Kidney (tissue), 14 donors: ENCODE data around the gene PRR22. TPM values are rescaled to one million over a fixed set of nuclear protein-coding genes. Genes with fewer than 3 reads are reported as not detected.

Experiments
- DNase-seq, 5 donors: peaks; one replicate each; pipeline ENCODE4 v3.0.0-alpha.2; 2013 to 2020
- FAIRE-seq: peaks from 2 replicates; lab custom pipeline; 2012; peaks lifted over from hg19 to GRCh38; lab: Jason Lieb, UNC
- H3K27ac ChIP-seq, 2 donors: one replicate each; pipeline ENCODE4 v1.7.0; 2013; ENCODE audit warnings: low read depth in 2 of 2, low read length in 2 of 2, inconsistent platforms in 1 of 2
- H3K27me3 ChIP-seq: one replicate; pipeline ENCODE4 v1.7.1; 2013; ENCODE audit warnings: low read length, inconsistent platforms; ENCODE audit not compliant: control insufficient read depth, insufficient read depth
- H3K36me3 ChIP-seq, 3 donors: one replicate each; pipeline versions ENCODE4 v1.7.0 to v1.7.1; 2013; ENCODE audit warnings: low read length in 3 of 3, control low read depth in 1 of 3, inconsistent platforms in 1 of 3; ENCODE audit not compliant: insufficient read depth in 3 of 3, control insufficient read depth in 2 of 3
- H3K4me1 ChIP-seq, 3 donors: one replicate each; pipeline versions ENCODE4 v1.7.0 to v1.7.1; 2013; ENCODE audit warnings: low read length in 3 of 3, inconsistent platforms in 1 of 3, low read depth in 1 of 3; ENCODE audit not compliant: control insufficient read depth in 2 of 3, insufficient read depth in 2 of 3
- H3K4me3 ChIP-seq, 3 donors: one replicate each; pipeline versions ENCODE4 v1.7.0 to v1.8.1; 2013; ENCODE audit warnings: low read length in 3 of 3, control low read depth in 1 of 3, inconsistent platforms in 1 of 3
- H3K9ac ChIP-seq, 3 donors: one replicate each; pipeline versions ENCODE4 v1.7.0 to v1.7.1; 2013; ENCODE audit warnings: low read length in 3 of 3, control low read depth in 1 of 3, inconsistent platforms in 1 of 3
- H3K9me3 ChIP-seq, 3 donors: one replicate each; pipeline versions ENCODE4 v1.7.0 to v1.7.1; 2013; ENCODE audit warnings: low read length in 3 of 3, control low read depth in 1 of 3, inconsistent platforms in 1 of 3; ENCODE audit not compliant: control insufficient read depth in 2 of 3, insufficient read depth in 1 of 3
- intact Hi-C: fragments of 100-400 bp; cut with DNase I; formaldehyde crosslinking; loops from one replicate; pipeline ENCODE4 v1.11.1; 2022
- polyA plus RNA-seq: library from polyadenylated mRNA; stranded (reverse); fragments of 350-450 nt; fragmentation: Illumina TruSeq; extraction: RNeasy Lipid Tissue Mini Kit (QIAGEN cat#74804); gene quantifications from one replicate; pipeline ENCODE4 v1.2.3, GENCODE V29; 2014; ENCODE audit warnings: low read depth, low replicate concordance; ENCODE audit not compliant: insufficient read depth
- total RNA-seq: library from RNA; stranded (reverse); fragmentation: NEBNext Ultra II Directional; extraction: Animal tissue kit (Norgen Biotek cat#: 25700); gene quantifications from one replicate; pipeline ENCODE4 v1.2.1, GENCODE V29; 2021
- TF ChIP-seq, protein P1 (sequence below): IDR thresholded peaks from 3 replicates; pipeline ENCODE4 v1.5.1; 2012; ENCODE audit warnings: mild to moderate bottlenecking, moderate library complexity, borderline replicate concordance; ENCODE audit not compliant: insufficient read depth; ENCODE audit errors: extremely low read depth
- donor health status: control.
- donor health status: control.
- donor health status: control.
- donor health status: control.
- donor health status: control.
- donor health status: DM: yes; HTN: yes; CAD: no.
- donor health status: Normal renal cell carcinoma (clear cell type).

The PRR22 gene
- total and polyA plus RNA-seq, 2 donors from 2014 or later, result 4.1 to 4.2 TPM

DNA sequence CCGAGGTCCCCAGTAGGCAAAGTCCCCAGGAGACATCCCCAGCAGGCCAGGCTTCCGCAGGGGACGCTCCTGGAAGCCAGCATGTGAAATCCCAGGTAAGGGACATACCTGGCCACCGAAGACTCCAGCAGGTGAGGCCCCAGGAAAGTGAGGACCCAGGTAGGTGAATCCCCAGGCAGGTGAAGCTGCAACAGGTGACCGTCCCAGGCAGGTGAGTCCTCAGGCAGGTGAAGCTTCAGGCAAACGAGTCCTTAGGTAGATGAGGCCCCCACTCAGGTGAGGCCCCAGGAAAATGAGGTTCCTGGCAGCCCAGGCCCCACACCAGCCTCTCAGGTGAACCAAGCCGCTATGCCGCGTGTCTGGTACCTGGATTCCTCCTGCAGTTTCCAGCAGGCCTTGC lies 46.6 kb upstream of the PRR22 start:
- peak overlapping the region in 1 of 3 donors; percentile 25 for H3K4me3 ChIP-seq
- H3K9ac ChIP-seq, result no peak overlapping the region
- H3K4me1 ChIP-seq, result peaks cover 0 to 18% (median 3%) of the 10 kb centered on the region in 3 donors
- H3K9me3 ChIP-seq, result no peaks in the 10 kb centered on the region
- peaks cover 0 to 3% (median 0%) of the 10 kb centered on the region in 3 donors for H3K36me3 ChIP-seq
- DNase-seq (peak in 1 of 5 donors; percentile 57), FAIRE-seq (no peak)
- H3K27ac ChIP-seq, result no peak overlapping the region
- no peaks in the 10 kb centered on the region for H3K27me3 ChIP-seq
- intact Hi-C loops, result no loop called here
- TF ChIP-seq, protein P1, sequence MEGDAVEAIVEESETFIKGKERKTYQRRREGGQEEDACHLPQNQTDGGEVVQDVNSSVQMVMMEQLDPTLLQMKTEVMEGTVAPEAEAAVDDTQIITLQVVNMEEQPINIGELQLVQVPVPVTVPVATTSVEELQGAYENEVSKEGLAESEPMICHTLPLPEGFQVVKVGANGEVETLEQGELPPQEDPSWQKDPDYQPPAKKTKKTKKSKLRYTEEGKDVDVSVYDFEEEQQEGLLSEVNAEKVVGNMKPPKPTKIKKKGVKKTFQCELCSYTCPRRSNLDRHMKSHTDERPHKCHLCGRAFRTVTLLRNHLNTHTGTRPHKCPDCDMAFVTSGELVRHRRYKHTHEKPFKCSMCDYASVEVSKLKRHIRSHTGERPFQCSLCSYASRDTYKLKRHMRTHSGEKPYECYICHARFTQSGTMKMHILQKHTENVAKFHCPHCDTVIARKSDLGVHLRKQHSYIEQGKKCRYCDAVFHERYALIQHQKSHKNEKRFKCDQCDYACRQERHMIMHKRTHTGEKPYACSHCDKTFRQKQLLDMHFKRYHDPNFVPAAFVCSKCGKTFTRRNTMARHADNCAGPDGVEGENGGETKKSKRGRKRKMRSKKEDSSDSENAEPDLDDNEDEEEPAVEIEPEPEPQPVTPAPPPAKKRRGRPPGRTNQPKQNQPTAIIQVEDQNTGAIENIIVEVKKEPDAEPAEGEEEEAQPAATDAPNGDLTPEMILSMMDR, result no peak

DNA sequence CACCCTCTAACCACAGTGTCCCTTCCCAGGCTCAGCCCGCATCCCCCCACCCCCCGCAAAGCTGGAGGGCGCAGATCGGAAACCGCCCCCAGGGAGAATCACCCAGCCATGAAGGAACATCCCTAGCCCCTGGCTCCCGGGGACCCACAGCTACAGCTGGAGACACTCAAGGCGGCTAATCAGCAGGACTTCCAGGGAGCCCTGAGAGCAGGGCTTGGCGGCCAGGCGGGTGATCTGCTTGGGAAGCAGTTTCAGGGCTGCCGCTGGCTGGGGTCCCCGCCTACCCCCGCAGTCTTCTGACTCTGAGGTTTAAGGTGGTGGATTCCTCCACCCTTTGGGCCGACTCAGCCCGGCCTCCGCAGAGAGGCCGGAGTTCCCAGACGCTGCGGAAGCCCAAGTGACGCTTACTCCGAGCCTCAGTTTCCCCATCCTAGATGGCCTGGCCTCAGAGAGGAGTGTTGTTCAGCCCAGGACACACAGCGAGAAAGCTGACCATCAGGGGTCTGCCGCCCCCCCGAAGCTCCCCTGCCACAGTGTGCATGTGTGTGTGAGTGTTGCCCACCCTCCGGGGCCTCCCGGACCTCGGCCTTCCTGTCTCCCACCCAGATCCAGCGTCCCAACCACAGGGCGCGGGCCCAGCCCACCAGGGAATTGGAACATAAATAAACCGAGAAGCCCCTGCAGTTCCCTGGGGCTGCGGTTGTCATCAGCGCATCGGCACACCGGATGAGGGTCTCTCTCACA lies 45.2 kb upstream of the PRR22 start:
- FAIRE-seq (no peak), DNase-seq (peak in 1 of 5 donors; percentile 74)
- intact Hi-C loops, result no loop called here
- no peaks in the 10 kb centered on the region for H3K27me3 ChIP-seq
- peaks cover 0 to 18% (median 3%) of the 10 kb centered on the region in 3 donors for H3K4me1 ChIP-seq
- H3K36me3 ChIP-seq, result peaks cover 0 to 3% (median 0%) of the 10 kb centered on the region in 3 donors
- H3K27ac ChIP-seq, result no peak overlapping the region
- H3K9ac ChIP-seq, result peak overlapping the region in 1 of 3 donors; percentile 46
- H3K9me3 ChIP-seq, result no peaks in the 10 kb centered on the region
- H3K4me3 ChIP-seq, result peak overlapping the region in 2 of 3 donors; percentile 9 to 73
- TF ChIP-seq, protein P1, result no peak

DNA sequence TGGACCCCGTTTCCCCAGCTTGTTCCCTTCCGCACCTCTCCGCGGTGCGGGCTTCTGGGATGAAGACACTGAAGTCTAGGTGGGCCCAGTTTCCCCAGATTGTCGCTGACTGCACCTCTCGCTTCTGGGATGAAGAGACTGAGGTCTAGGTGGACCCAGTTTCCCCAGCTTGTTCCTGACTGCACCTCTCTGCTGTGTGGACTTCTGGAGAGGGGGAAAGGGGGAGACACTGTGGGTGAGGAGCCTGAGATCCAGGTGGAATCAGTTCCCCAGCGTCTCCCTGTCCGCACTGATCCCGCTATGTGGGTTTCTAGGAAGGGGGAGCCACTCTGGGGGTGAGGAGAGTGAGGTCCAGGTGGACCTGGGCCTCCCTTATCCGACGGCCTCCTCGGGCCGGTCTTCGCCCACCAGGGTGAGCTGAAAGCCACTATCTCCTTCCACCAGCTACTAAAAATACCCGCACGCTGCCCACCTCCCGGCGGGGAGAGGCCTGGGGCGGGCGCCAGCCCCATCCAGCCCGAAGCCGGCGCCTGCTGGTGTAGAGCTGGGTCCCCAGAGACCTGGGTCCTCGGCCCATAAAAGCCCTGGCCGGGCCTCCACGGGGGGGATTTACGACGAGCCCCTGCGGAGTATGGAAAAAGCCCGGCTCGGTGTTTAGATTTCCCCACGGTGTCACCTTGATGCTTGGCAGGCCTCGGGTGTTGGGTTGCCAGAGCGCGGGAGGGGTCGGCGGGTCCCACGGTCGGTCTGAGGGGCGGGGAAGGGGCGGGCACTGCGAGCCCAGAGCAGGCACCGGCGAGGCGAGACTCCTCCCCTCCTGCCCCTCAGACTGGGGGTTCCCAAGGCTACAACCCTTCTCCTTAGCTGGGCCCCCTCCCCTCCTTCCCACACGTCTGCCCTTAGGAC lies 44.4 kb upstream of the PRR22 start:
- peak overlapping the region; percentile 77 to 78 for H3K27ac ChIP-seq

More for the DNA sequence above, 44.4 kb upstream of the PRR22 start:
- Histone ChIP-seq H3K36me3 (peaks cover 0 to 3% (median 0%) of the 10 kb centered on the region in 3 donors), H3K27me3 (no peaks in the 10 kb centered on the region), H3K9ac (peak overlapping the region; percentile 15 to 82 (median 81)), H3K4me3 (peak overlapping the region; percentile 39 to 89 (median 73)), H3K9me3 (no peaks in the 10 kb centered on the region), H3K4me1 (peaks cover 0 to 18% (median 3%) of the 10 kb centered on the region in 3 donors)
- intact Hi-C loops, result no loop called here
- FAIRE-seq (no peak), DNase-seq (peak in 4 of 5 donors; percentile 94 to 96 (median 95))
- TF ChIP-seq, protein P1, result no peak
